22Rv1 (cell line): ENCODE results near the gene DSCAML1.
"Not testable (repeated sequence)": the region's sequence is repeated elsewhere in the genome, so short reads cannot be mapped to it uniquely, and the experiment has no call there.

Experiments
- H3K27ac ChIP-seq: fragments of 450-650 bp; 2 replicates; pipeline ENCODE4 v1.5.1; 2017
- CTCF ChIP-seq: fragments of 450-650 bp; IDR thresholded peaks from 2 replicates; pipeline ENCODE4 v1.5.1; 2017; ENCODE audit warnings: mild to moderate bottlenecking
- ZFX ChIP-seq: fragments of 450-650 bp; IDR thresholded peaks from 2 replicates; pipeline ENCODE4 v1.6.1; 2017; ENCODE audit warnings: antibody characterized with exemption, borderline replicate concordance

DSCAML1 gene

GRCh38 chr11:117765068-117765467 lies 31.9 kb downstream of the DSCAML1 start:
- H3K27ac ChIP-seq, result no peak overlapping the region
- TF ChIP-seq CTCF (no peak), ZFX (no peak)

- not testable (repeated sequence) for H3K27ac ChIP-seq
These were observed 33.6 kb downstream of the DSCAML1 start for GRCh38 chr11:117763465-117763864.

DNA sequence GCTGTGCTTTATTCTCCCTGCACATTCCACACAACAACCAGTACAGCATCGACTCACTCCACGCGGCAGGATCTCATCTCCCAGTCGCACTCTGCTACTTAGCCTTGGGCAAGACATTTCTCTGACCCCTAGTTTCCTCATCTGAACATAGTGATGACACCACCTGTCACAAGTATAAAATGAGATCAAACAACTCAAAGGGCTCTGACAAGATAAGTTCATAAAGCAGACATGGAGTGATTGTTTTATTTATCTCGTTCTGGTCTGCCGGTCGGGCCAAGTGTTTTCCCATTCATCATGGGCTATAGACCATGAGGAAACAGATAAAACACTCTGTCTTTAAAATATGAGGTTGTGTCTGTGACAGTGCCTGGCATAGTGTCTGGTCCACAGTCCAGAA lies 35.0 kb downstream of the DSCAML1 start:
- no peak overlapping the region for H3K27ac ChIP-seq
- no peak for TF ChIP-seq ZFX
- no peak for TF ChIP-seq CTCF

GRCh38 chr11:117759305-117759704 lies 37.7 kb downstream of the DSCAML1 start:
- TF ChIP-seq ZFX (no peak), CTCF (no peak)
- H3K27ac ChIP-seq, result no peak overlapping the region

DNA sequence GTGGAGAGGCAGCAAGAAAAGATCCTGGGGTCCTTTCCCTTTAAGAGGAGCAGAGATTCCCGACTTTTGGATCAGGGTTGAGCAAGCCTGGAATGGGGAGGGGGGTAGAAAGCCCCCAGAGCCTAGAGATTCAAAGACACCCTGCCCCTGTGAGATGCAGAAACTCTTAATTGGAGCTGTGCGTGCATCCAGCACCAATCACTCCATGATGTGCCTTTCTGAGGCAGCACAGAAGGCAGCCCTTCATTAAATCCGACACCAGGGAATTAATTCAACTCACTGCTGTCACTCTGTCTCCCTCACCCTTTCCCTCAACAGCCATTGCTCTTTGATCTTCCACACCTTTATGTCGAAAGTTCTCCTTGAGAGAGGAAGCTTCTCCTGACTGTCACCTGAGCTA lies 43.0 kb downstream of the DSCAML1 start:
- H3K27ac ChIP-seq, result no peak overlapping the region
- TF ChIP-seq ZFX (no peak), CTCF (no peak)

DNA sequence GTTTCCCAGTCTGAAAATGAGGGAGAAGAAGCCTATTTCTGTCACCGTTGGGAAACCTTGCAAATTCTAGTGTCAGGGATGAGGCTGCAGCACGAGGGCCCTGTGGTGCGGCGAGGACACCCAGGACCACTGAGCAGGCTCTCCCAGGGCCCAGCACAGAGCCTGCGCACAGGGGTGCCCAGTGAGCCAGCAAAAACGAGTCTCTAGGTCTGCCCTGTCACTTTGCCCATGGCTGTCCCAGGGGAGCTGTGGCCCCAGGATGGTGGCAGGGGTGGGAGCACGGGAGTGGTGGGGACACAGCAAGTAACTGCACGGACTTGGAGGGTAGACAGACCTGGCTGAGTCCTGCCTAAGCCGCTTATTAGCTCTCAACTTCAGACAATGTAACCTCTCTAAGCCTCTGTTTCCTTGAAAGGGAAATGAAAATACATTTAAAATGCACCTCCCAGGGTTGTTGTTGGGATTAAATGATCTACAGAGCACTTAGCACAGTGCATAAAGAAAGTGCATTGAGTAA lies 44.2 kb downstream of the DSCAML1 start:
- no peak for TF ChIP-seq ZFX
- TF ChIP-seq CTCF, result no peak
- H3K27ac ChIP-seq, result no peak overlapping the region

- H3K27ac ChIP-seq, result no peak overlapping the region
- TF ChIP-seq ZFX, result no peak
- TF ChIP-seq CTCF, result no peak
These were observed 44.9 kb downstream of the DSCAML1 start for GRCh38 chr11:117752071-117752470.
